Measurements from ENCODE around the gene RSPH4A. TPM values are rescaled to one million over a fixed set of nuclear protein-coding genes. Genes with fewer than 3 reads are reported as not detected.
A peak's percentile ranks its signal among the peaks of the same experiment; 100 is the strongest.

The RSPH4A gene
- total RNA-seq, 4 donors from 2014 or later = 0.09 to 0.19 TPM; not detected in 2

GRCh38 chr6:116676021-116676420 lies 59.7 kb downstream of the RSPH4A start:
- no peak for DNase-seq
- H3K9me3 ChIP-seq = no peaks in the 10 kb centered on the region
- peaks cover 0 to 7% (median 0%) of the 10 kb centered on the region in 3 donors for H3K4me1 ChIP-seq
- H3K27me3 ChIP-seq = no peaks in the 10 kb centered on the region
- WGBS, 2 donors = 95 to 100% methylated on average over 1 of the region's 1 CpG
- H3K36me3 ChIP-seq = no peaks in the 10 kb centered on the region
- intact Hi-C loops (cut with DNase I) = no loop called here
- TF ChIP-seq CTCF (IDR thresholded peaks at IDR 0.05) = no peak
- TF ChIP-seq POLR2A (IDR thresholded peaks at IDR 0.05) = no peak
- no peak overlapping the region for H3K4me3 ChIP-seq
- no peak overlapping the region for H3K27ac ChIP-seq

- DNase-seq = peak; percentile 61
- H3K27me3 ChIP-seq = no peaks in the 10 kb centered on the region
- H3K4me1 ChIP-seq = peaks cover 3 to 25% (median 7%) of the 10 kb centered on the region in 3 donors
- H3K4me3 ChIP-seq = peak within 1 kb of the TSS; percentile 49 to 89 (median 73)
- no peaks in the 10 kb centered on the region for H3K36me3 ChIP-seq
- no peaks in the 10 kb centered on the region for H3K9me3 ChIP-seq
- 0 to 1% methylated on average over 29 to 47 of the region's 69 CpGs for WGBS, 2 donors
- H3K27ac ChIP-seq = peak within 1 kb of the TSS; percentile 78 to 91 (median 90)
- intact Hi-C loops (cut with DNase I) = no loop called here
- TF ChIP-seq CTCF (IDR thresholded peaks at IDR 0.05) (no peak), POLR2A (IDR thresholded peaks at IDR 0.05) (peak in 3 of 4 donors; percentile 32 to 73 (median 45))
These were observed 64.8 kb downstream of the RSPH4A start, which contains the start of gene KPNA5 for GRCh38 chr6:116680880-116681672. TSS of gene KPNA5 (plus strand) at chr6:116681211. CDS start at chr6:116681335, 124 bp downstream.

- H3K4me3 ChIP-seq = peak overlapping the region; percentile 49 to 89 (median 73)
- H3K27me3 ChIP-seq = no peaks in the 10 kb centered on the region
- H3K36me3 ChIP-seq = no peaks in the 10 kb centered on the region
- intact Hi-C loops (cut with DNase I) = no loop called here
- DNase-seq = no peak
- 20 to 34% methylated on average over 5 of the region's 5 CpGs for WGBS, 2 donors
- H3K27ac ChIP-seq = peak overlapping the region in 2 of 4 donors; percentile 89 to 90
- TF ChIP-seq CTCF (IDR thresholded peaks at IDR 0.05) (no peak), POLR2A (IDR thresholded peaks at IDR 0.05) (no peak)
- no peaks in the 10 kb centered on the region for H3K9me3 ChIP-seq
- H3K4me1 ChIP-seq = peaks cover 3 to 25% (median 7%) of the 10 kb centered on the region in 3 donors
These were observed 66.0 kb downstream of the RSPH4A start for GRCh38 chr6:116682334-116682712.

Other genes with a start within 250 kb of the RSPH4A start
- 10 to 100 TPM; 11.6 to 36.4 (median 33.3) TPM for gene DSE, start 245.5 kb upstream of the RSPH4A start, total RNA-seq
- gene CALHM6, start 155.1 kb upstream of the RSPH4A start, total RNA-seq = 1 to 10 TPM; 1.4 to 7.8 (median 3.6) TPM
- 1 to 10 TPM in 1 of 4 donors, under 1 TPM in 3; 0.04 to 1.7 (median 0.56) TPM for gene CALHM5, start 104.8 kb upstream of the RSPH4A start, total RNA-seq
- not detected for gene TRAPPC3L, start 70.8 kb upstream of the RSPH4A start, total RNA-seq
- gene CALHM4, start 62.7 kb upstream of the RSPH4A start, total RNA-seq = not detected
- gene RWDD1, start 45.0 kb upstream of the RSPH4A start, total RNA-seq = 10 to 100 TPM; 13.4 to 44.3 (median 29.9) TPM
- 10 to 100 TPM in 1 of 4 donors, 1 to 10 TPM in 3; 8.3 to 10.2 (median 9.8) TPM for gene ZUP1, start 52.3 kb downstream of the RSPH4A start, total RNA-seq
- gene KPNA5, start 64.7 kb downstream of the RSPH4A start, total RNA-seq = 1 to 10 TPM; 1.1 to 8.2 (median 3.2) TPM
- 1 to 10 TPM in 3 of 4 donors, under 1 TPM in 1; 0.61 to 6.5 (median 3.1) TPM for gene FAM162B, start 149.2 kb downstream of the RSPH4A start, total RNA-seq
- gene GPRC6A, start 212.6 kb downstream of the RSPH4A start, total RNA-seq = not detected